Esophagus muscularis mucosa (tissue), 3 donors: ENCODE results near the gene DRAP1.

Source experiments
- EP300 ChIP-seq: sonication (generic); formaldehyde crosslinking; IDR thresholded peaks from one replicate; pipeline ENCODE4 v1.6.1; 2017; ENCODE audit warnings: antibody characterized with exemption
- POLR2AphosphoS5 ChIP-seq, 2 donors: sonication (generic); formaldehyde crosslinking; IDR thresholded peaks; one replicate each; pipeline ENCODE4 v1.6.1; 2017; ENCODE audit warnings: antibody characterized with exemption in 2 of 2

- TF ChIP-seq EP300 = no peak
- TF ChIP-seq POLR2AphosphoS5 (IDR thresholded peaks at IDR 0.05) = peak; percentile 82 to 89
Measured at GRCh38 chr11:65919141-65919572, at the start of gene DRAP1.
